ENCODE measurements around the gene FOXD2.

Gene FOXD2

GRCh38 chr1:47435506-47436303 is 2.1 kb upstream of the FOXD2 start:
- no peak for TF ChIP-seq CTCF (IDR thresholded peaks at IDR 0.05; ENCODE audit: low read depth, low read length, missing control alignments)
- DNase-seq (ENCODE audit: low read depth) = no peak
- peak overlapping the region; percentile 73 for H3K4me3 ChIP-seq (ENCODE audit: low read depth, low read length)

- H3K4me3 ChIP-seq (ENCODE audit: low read depth, low read length) = peak overlapping the region; percentile 73
- peak; percentile 100 for TF ChIP-seq CTCF (IDR thresholded peaks at IDR 0.05; ENCODE audit: low read depth, low read length, missing control alignments)
- DNase-seq (ENCODE audit: low read depth) = peak; percentile 49
Measured at GRCh38 chr1:47436304-47436978, 1.4 kb upstream of the FOXD2 start.

- DNase-seq (ENCODE audit: low read depth) = no peak
- TF ChIP-seq CTCF (IDR thresholded peaks at IDR 0.05; ENCODE audit: low read depth, low read length, missing control alignments) = no peak
Measured at GRCh38 chr1:47436979-47437446, 831 bp upstream of the FOXD2 start.

GRCh38 chr1:47438165-47439016 is 547 bp downstream of the FOXD2 start:
- H3K4me3 ChIP-seq (ENCODE audit: low read depth, low read length) = peak overlapping the region; percentile 73
- no peak for TF ChIP-seq CTCF (IDR thresholded peaks at IDR 0.05; ENCODE audit: low read depth, low read length, missing control alignments)
- no peak for DNase-seq (ENCODE audit: low read depth)

More at GRCh38 chr1:47436979-47437446, 831 bp upstream of the FOXD2 start:
- H3K4me3 ChIP-seq (ENCODE audit: low read depth, low read length) = peak overlapping the region; percentile 73

GRCh38 chr1:47439017-47439818 is 1.4 kb downstream of the FOXD2 start:
- no peak for DNase-seq (ENCODE audit: low read depth)
- no peak overlapping the region for H3K4me3 ChIP-seq (ENCODE audit: low read depth, low read length)
- TF ChIP-seq CTCF (IDR thresholded peaks at IDR 0.05; ENCODE audit: low read depth, low read length, missing control alignments) = no peak

Data from GM12864 (cell line).